Stimulated activated CD4-positive, alpha-beta T cell treated with anti-CD3 and anti-CD28 coated beads, Interleukin-1b, Interleukin-23, amount 100 ng/mL, for 4 hours (primary cell): ENCODE results near the gene RIC1.
"Not testable (repeated sequence)": the region's sequence is repeated elsewhere in the genome, so short reads cannot be mapped to it uniquely, and the experiment has no call there.

Experiments used
- DNase-seq, 2 donors: peaks; one replicate each; pipeline ENCODE4 v3.0.0-alpha.2; 2020; ENCODE audit warnings: low read depth in 2 of 2

Gene RIC1

GRCh38 chr9:5787759-5788302 is 158.9 kb downstream of the RIC1 start:
- no peak for DNase-seq

- no peak for DNase-seq
Observed at GRCh38 chr9:5789489-5789888, 160.6 kb downstream of the RIC1 start.

GRCh38 chr9:5790923-5791322 is 162.0 kb downstream of the RIC1 start:
- no peak for DNase-seq

DNA sequence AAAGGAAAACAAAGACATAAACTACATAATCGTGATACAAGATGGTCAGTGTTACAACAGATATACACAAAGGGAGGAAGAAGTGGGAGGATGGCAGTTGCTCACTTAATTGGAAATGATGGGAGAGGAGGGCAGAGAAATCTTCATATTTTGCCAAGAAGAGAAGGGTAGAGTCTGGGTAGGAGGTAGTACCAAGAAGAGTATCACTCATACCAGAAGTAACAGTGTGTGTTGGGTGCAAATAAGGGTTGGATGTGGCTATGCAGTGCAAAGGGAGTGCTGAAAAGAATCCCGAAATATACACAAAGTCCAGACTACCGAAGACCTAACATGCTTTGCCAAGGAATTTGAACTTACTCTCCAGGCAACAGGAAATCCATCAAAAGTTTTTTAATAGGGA is 163.0 kb downstream of the RIC1 start:
- DNase-seq = no peak

- DNase-seq = no peak
Observed at GRCh38 chr9:5793812-5794211, 164.9 kb downstream of the RIC1 start.

DNA sequence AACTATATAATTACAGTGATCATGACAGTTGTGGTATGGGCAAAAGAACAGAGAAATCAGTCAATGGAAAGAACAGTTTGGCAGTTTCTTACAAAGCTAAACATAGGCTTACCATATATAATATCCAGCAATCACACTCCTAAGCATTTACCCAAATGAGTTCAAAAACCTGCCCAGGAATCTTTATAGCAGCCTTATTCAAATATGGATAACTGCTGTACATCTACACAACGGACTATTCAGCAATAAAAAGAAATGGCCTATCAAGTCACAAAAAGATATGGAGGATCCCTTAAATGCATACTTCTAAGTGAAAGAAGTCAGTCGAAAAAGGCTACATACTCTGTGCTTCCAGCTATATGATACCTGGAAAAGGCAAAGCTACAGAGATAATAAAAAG is 167.4 kb downstream of the RIC1 start:
- DNase-seq = no peak

- no peak for DNase-seq
Observed at GRCh38 chr9:5798581-5798980, 169.7 kb downstream of the RIC1 start.

GRCh38 chr9:5799314-5799713 is 170.4 kb downstream of the RIC1 start:
- DNase-seq = no peak

DNA sequence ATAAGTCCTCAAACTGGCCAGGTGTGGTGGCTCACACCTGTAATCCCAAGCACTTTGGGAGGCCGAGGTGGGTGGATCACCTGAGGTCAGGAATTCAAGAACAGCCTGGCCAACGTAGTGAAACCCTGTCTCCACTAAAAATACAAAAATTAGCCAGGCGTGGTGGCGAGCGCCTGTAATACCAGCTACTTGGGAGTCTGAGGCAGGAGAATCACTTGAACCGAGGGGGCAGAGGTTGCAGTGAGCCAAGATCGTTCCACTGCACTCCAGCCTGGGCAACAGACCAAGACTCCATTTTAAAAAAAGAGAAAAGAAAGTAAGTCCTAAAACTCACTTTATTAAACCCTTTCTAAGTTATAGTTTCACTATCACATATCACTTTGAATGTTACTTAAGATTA is 171.5 kb downstream of the RIC1 start:
- not testable (repeated sequence) for DNase-seq

DNA sequence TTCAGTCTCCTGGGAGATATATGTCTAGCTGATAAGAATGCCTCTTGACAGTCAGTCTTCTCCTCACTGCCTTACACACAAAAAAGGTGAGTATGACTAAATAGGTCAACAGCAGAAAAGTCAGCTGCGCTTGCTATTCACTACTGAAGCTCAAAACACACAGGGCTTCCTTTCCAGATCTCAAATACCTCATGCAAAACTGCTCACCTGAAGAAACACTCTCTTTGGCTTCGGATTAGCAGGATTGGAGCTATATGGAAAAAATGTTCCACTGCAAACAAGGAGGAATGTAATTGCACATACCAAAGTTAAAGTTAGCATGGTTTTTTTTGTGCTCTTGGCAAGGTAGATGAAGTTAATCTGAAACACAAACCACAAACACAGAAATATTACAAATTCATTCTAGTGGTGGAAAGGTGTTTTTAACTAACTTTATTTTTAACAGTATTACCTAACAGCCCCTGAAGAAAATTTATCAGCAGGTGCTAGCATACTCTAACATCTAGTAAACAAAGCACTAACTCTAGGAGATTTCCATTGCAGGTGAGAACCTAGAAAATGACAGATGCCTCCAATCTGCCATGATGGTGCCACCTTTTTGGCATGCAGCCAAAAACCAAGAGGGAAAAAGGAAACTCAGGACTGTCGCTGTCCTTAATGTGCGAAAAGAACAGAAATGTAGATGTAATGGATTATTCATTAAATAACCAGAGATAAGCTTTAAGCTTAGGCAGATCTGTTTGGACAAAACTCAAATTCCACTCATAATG is 172.2 kb downstream of the RIC1 start:
- DNase-seq = no peak

DNA sequence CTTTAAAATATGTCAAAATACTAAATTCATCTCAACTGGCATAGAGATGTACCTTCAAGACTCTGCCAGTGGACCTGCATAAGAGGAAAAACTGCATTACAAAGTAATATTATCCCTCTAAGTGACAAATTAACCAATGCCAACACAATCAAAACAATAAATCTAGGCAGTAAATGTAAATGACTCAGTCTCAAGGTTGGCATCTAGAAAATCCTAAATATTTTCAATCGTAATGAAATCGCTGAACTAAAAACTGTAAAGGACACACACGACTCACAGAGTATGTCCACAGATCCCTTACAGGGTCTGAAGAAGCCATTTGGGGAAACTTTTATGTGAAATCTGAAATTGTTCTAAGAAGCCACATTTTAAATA is 172.8 kb downstream of the RIC1 start:
- DNase-seq = no peak

DNA sequence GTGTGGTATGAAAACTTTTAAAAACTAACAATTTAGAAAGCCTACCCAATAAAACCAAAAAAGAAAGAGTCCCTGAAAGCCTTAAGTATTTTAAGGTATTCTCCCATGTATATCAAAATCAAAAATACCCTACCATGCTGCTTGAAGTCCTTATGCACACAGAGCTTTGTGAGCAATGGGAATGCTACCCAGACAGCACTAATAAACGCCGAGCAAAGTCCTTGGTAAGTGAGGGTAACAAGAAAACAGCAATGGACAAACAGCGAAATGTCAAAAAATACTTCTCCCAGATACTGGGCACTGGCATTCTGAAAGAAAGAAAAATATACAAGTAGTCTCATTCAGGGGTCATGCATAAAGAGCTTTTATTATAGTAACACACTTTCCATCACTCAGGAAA is 176.6 kb downstream of the RIC1 start:
- no peak for DNase-seq

DNA sequence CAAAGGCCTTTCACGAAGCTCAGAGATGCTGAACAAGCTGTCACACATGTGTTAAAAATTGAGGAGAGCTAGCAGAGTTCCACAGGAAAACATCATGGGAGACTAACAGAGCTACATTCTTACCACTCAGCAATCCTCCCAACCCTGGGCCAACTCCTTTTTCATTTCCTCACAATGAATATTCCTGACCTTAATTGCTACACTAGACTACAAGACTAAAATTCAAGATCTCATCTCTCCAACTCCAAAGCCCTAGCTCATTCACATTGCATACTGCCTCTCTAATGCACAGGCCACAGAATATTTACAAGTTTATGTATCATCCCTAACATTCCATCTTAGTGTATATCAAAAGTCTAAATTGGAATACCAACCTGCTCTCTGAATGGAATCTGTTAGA is 182.8 kb downstream of the RIC1 start:
- no peak for DNase-seq

DNA sequence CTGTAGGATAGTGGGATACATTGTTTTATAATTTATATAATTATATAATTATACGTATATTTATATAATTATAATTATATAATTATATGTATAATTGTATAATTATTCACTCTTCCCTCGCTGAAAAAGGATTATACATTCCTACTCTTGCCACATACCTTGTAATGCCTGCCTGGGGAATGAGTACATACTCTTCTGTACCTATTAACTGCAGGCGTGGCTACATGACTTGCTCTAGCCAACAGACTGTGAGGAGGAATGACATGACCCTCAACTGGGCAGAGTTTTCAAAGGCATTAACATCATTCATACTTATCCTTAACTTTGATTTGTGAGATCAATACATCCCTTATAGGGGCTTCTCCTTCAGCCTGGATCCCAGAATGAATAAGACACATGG is 184.9 kb downstream of the RIC1 start:
- no peak for DNase-seq

GRCh38 chr9:5815461-5815860 is 186.6 kb downstream of the RIC1 start:
- DNase-seq = no peak

GRCh38 chr9:5817862-5818261 is 189.0 kb downstream of the RIC1 start:
- DNase-seq = no peak

- no peak for DNase-seq
Observed at GRCh38 chr9:5818424-5819142, 189.7 kb downstream of the RIC1 start.

- no peak for DNase-seq
Observed at GRCh38 chr9:5819174-5819573, 190.3 kb downstream of the RIC1 start.

DNA sequence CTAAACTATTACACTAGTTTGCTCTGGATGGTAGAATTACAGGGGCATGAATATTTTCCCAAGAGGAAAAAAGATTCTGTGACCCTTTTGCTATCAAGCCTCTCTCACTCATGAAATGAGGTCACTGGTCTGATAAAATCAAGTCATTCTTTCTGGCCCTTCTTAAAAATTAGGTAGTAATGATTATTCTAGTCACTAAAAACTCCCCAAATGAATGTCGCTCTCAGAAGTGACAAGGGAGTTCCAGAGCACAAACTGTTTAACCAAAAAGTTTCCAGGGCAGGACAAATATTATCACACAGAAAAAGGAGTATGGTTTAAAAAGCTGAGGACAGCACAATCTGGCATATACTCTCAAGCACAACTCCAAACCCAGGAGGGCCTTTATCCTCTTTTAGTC is 191.5 kb downstream of the RIC1 start:
- no peak for DNase-seq

- DNase-seq = no peak
Observed at GRCh38 chr9:5825223-5825622, 196.3 kb downstream of the RIC1 start.
